Limb (tissue), 2 donors: ENCODE results near the gene HECW1.
"Not testable (repeated sequence)": the region's sequence is repeated elsewhere in the genome, so short reads cannot be mapped to it uniquely, and the experiment has no call there.

Experiments
- DNase-seq, 2 donors: peaks; one replicate each; pipeline ENCODE4 v3.0.0-alpha.2; 2016; ENCODE audit errors: extremely low spot score in 2 of 2

The HECW1 gene

GRCh38 chr7:43570688-43571365 is 458.4 kb downstream of the HECW1 start:
- no peak for DNase-seq

GRCh38 chr7:43572516-43573049 is 460.1 kb downstream of the HECW1 start:
- no peak for DNase-seq

- not testable (repeated sequence) for DNase-seq
These were observed 461.4 kb downstream of the HECW1 start for GRCh38 chr7:43573832-43574231.

GRCh38 chr7:43575506-43575905 is 463.1 kb downstream of the HECW1 start:
- DNase-seq = no peak

- DNase-seq = no peak
These were observed 463.8 kb downstream of the HECW1 start for GRCh38 chr7:43576241-43576640.

GRCh38 chr7:43577485-43577951 is 465.1 kb downstream of the HECW1 start:
- DNase-seq = no peak

- peak; percentile 93 to 95 for DNase-seq
These were observed 470.3 kb downstream of the HECW1 start, which contains the start of gene STK17A for GRCh38 chr7:43582503-43583423. STK17A (plus strand) TSS chr7:43583108; CDS start chr7:43583244, 136 bp downstream.

- DNase-seq = peak; percentile 27 to 80
These were observed 471.2 kb downstream of the HECW1 start for GRCh38 chr7:43583424-43584194.

GRCh38 chr7:43584195-43584586 is 471.7 kb downstream of the HECW1 start:
- no peak for DNase-seq

- not testable (repeated sequence) for DNase-seq
These were observed 472.3 kb downstream of the HECW1 start for GRCh38 chr7:43584733-43585132.

- no peak for DNase-seq
These were observed 473.1 kb downstream of the HECW1 start for GRCh38 chr7:43585562-43585961.

GRCh38 chr7:43586251-43586900 is 473.9 kb downstream of the HECW1 start:
- no peak for DNase-seq

- no peak for DNase-seq
These were observed 476.2 kb downstream of the HECW1 start for GRCh38 chr7:43588477-43589132.

GRCh38 chr7:43589133-43589478 is 476.7 kb downstream of the HECW1 start:
- no peak for DNase-seq

- DNase-seq = no peak
These were observed 477.3 kb downstream of the HECW1 start for GRCh38 chr7:43589728-43590127.

- no peak for DNase-seq
These were observed 478.6 kb downstream of the HECW1 start for GRCh38 chr7:43590862-43591557.

- no peak for DNase-seq
These were observed 479.2 kb downstream of the HECW1 start for GRCh38 chr7:43591558-43592180.

- no peak for DNase-seq
These were observed 479.9 kb downstream of the HECW1 start for GRCh38 chr7:43592326-43592725.

- no peak for DNase-seq
These were observed 480.6 kb downstream of the HECW1 start for GRCh38 chr7:43593010-43593409.
